Measurements from ENCODE around the gene NFATC2. TPM values are rescaled to one million over a fixed set of nuclear protein-coding genes. Genes with fewer than 3 reads are reported as not detected.

The NFATC2 gene
- total RNA-seq, 1 experiment from 2014 or later = 32.3 TPM

GRCh38 chr20:51394706-51395105 lies 147.8 kb downstream of the NFATC2 start:
- H3K4me3 ChIP-seq (ENCODE audit: low read length) = no peak overlapping the region
- peaks cover 67% of the 10 kb centered on the region for H3K36me3 ChIP-seq (ENCODE audit: insufficient read depth, low read length)
- no peak overlapping the region for H2AFZ ChIP-seq (ENCODE audit: low read length)
- H3K9ac ChIP-seq (ENCODE audit: low read length) = no peak overlapping the region
- peaks cover 59% of the 10 kb centered on the region for H3K79me2 ChIP-seq (ENCODE audit: low read length)
- peaks cover 12% of the 10 kb centered on the region for H3K4me1 ChIP-seq (ENCODE audit: low read length)
- no peak for DNase-seq
- H3K27me3 ChIP-seq (ENCODE audit: low read length) = no peaks in the 10 kb centered on the region
- no peaks in the 10 kb centered on the region for H3K9me2 ChIP-seq (replicated peaks; ENCODE audit: insufficient read depth, low read length)
- no peak overlapping the region for H3K4me2 ChIP-seq (ENCODE audit: low read depth, low read length, poor library complexity, severe bottlenecking)
- H4K20me1 ChIP-seq (ENCODE audit: insufficient read depth, low read depth, low read length) = 0 out of 2 replicates have a peak, but pooled peaks cover 4% of the 10 kb centered on the region
- H3K9me3 ChIP-seq (ENCODE audit: low read length) = no peaks in the 10 kb centered on the region
- no peak overlapping the region for H3K27ac ChIP-seq (ENCODE audit: low read length)

- peaks cover 23% of the 10 kb centered on the region for H3K4me1 ChIP-seq (ENCODE audit: low read length)
- no peak overlapping the region for H3K4me2 ChIP-seq (ENCODE audit: low read depth, low read length, poor library complexity, severe bottlenecking)
- H3K9ac ChIP-seq (ENCODE audit: low read length) = no peak overlapping the region
These were observed 148.9 kb downstream of the NFATC2 start for GRCh38 chr20:51393571-51393970.

GRCh38 chr20:51392614-51393186 lies 149.8 kb downstream of the NFATC2 start:
- Histone ChIP-seq H3K27ac (ENCODE audit: low read length) (no peak overlapping the region; the same call in 1 of the 2 replicates), H3K27me3 (ENCODE audit: low read length) (no peaks in the 10 kb centered on the region), H3K4me2 (ENCODE audit: low read depth, low read length, poor library complexity, severe bottlenecking) (no peak overlapping the region), H3K9me2 (replicated peaks; ENCODE audit: insufficient read depth, low read length) (no peaks in the 10 kb centered on the region), H2AFZ (ENCODE audit: low read length) (no peak overlapping the region), H3K36me3 (ENCODE audit: insufficient read depth, low read length) (peaks cover 62% of the 10 kb centered on the region), H3K79me2 (ENCODE audit: low read length) (peaks cover 71% of the 10 kb centered on the region), H3K9ac (ENCODE audit: low read length) (no peak overlapping the region), H4K20me1 (ENCODE audit: insufficient read depth, low read depth, low read length) (0 out of 2 replicates have a peak, but pooled peaks cover 4% of the 10 kb centered on the region), H3K4me3 (ENCODE audit: low read length) (no peak overlapping the region), H3K9me3 (ENCODE audit: low read length) (no peaks in the 10 kb centered on the region), H3K4me1 (ENCODE audit: low read length) (peaks cover 27% of the 10 kb centered on the region)
- no peak for DNase-seq

More at GRCh38 chr20:51393571-51393970, 148.9 kb downstream of the NFATC2 start:
- H3K27me3 ChIP-seq (ENCODE audit: low read length) = no peaks in the 10 kb centered on the region
- no peak overlapping the region for H3K27ac ChIP-seq (ENCODE audit: low read length)
- H3K36me3 ChIP-seq (ENCODE audit: insufficient read depth, low read length) = peaks cover 65% of the 10 kb centered on the region
- no peak overlapping the region for H3K4me3 ChIP-seq (ENCODE audit: low read length)
- H3K79me2 ChIP-seq (ENCODE audit: low read length) = peaks cover 64% of the 10 kb centered on the region
- no peaks in the 10 kb centered on the region for H3K9me2 ChIP-seq (replicated peaks; ENCODE audit: insufficient read depth, low read length)
- no peaks in the 10 kb centered on the region for H3K9me3 ChIP-seq (ENCODE audit: low read length)
- 0 out of 2 replicates have a peak, but pooled peaks cover 4% of the 10 kb centered on the region for H4K20me1 ChIP-seq (ENCODE audit: insufficient read depth, low read depth, low read length)
- no peak for DNase-seq
- H2AFZ ChIP-seq (ENCODE audit: low read length) = no peak overlapping the region

- Histone ChIP-seq H3K9me2 (replicated peaks; ENCODE audit: insufficient read depth, low read length) (no peaks in the 10 kb centered on the region), H3K4me1 (ENCODE audit: low read length) (peaks cover 32% of the 10 kb centered on the region), H3K9ac (ENCODE audit: low read length) (no peak overlapping the region), H3K79me2 (ENCODE audit: low read length) (peaks cover 79% of the 10 kb centered on the region), H3K4me2 (ENCODE audit: low read depth, low read length, poor library complexity, severe bottlenecking) (no peak overlapping the region), H3K4me3 (ENCODE audit: low read length) (no peak overlapping the region), H2AFZ (ENCODE audit: low read length) (no peak overlapping the region), H3K27me3 (ENCODE audit: low read length) (no peaks in the 10 kb centered on the region), H3K9me3 (ENCODE audit: low read length) (no peaks in the 10 kb centered on the region), H3K27ac (ENCODE audit: low read length) (peak overlapping the region; percentile 45; the same call in 1 of the 2 replicates), H3K36me3 (ENCODE audit: insufficient read depth, low read length) (peaks cover 59% of the 10 kb centered on the region), H4K20me1 (ENCODE audit: insufficient read depth, low read depth, low read length) (0 out of 2 replicates have a peak, but pooled peaks cover 4% of the 10 kb centered on the region)
- DNase-seq = no peak
These were observed 150.6 kb downstream of the NFATC2 start for GRCh38 chr20:51391926-51392325.

- H3K4me2 ChIP-seq (ENCODE audit: low read depth, low read length, poor library complexity, severe bottlenecking) = no peak overlapping the region
- DNase-seq = no peak
- peaks cover 48% of the 10 kb centered on the region for H3K36me3 ChIP-seq (ENCODE audit: insufficient read depth, low read length)
- no peaks in the 10 kb centered on the region for H3K9me2 ChIP-seq (replicated peaks; ENCODE audit: insufficient read depth, low read length)
- H3K9ac ChIP-seq (ENCODE audit: low read length) = no peak overlapping the region
- H2AFZ ChIP-seq (ENCODE audit: low read length) = no peak overlapping the region
- peak overlapping the region; percentile 99 for H3K27ac ChIP-seq (ENCODE audit: low read length)
- peaks cover 91% of the 10 kb centered on the region for H3K79me2 ChIP-seq (ENCODE audit: low read length)
- 0 out of 2 replicates have a peak, but pooled peaks cover 4% of the 10 kb centered on the region for H4K20me1 ChIP-seq (ENCODE audit: insufficient read depth, low read depth, low read length)
- H3K4me3 ChIP-seq (ENCODE audit: low read length) = no peak overlapping the region
- H3K4me1 ChIP-seq (ENCODE audit: low read length) = peaks cover 55% of the 10 kb centered on the region
- H3K9me3 ChIP-seq (ENCODE audit: low read length) = no peaks in the 10 kb centered on the region
- H3K27me3 ChIP-seq (ENCODE audit: low read length) = no peaks in the 10 kb centered on the region
These were observed 152.8 kb downstream of the NFATC2 start for GRCh38 chr20:51389543-51390264.

- Histone ChIP-seq H4K20me1 (ENCODE audit: insufficient read depth, low read depth, low read length) (0 out of 2 replicates have a peak, but pooled peaks cover 4% of the 10 kb centered on the region), H3K9me2 (replicated peaks; ENCODE audit: insufficient read depth, low read length) (no peaks in the 10 kb centered on the region), H3K27ac (ENCODE audit: low read length) (peak overlapping the region; percentile 99), H3K79me2 (ENCODE audit: low read length) (peaks cover 96% of the 10 kb centered on the region), H3K9ac (ENCODE audit: low read length) (peak overlapping the region; percentile 21; the same call in 1 of the 2 replicates), H3K4me3 (ENCODE audit: low read length) (no peak overlapping the region), H3K36me3 (ENCODE audit: insufficient read depth, low read length) (peaks cover 42% of the 10 kb centered on the region), H2AFZ (ENCODE audit: low read length) (no peak overlapping the region), H3K27me3 (ENCODE audit: low read length) (no peaks in the 10 kb centered on the region), H3K9me3 (ENCODE audit: low read length) (no peaks in the 10 kb centered on the region), H3K4me2 (ENCODE audit: low read depth, low read length, poor library complexity, severe bottlenecking) (peak overlapping the region; percentile 79), H3K4me1 (ENCODE audit: low read length) (peaks cover 62% of the 10 kb centered on the region)
- no peak for DNase-seq
These were observed 153.6 kb downstream of the NFATC2 start for GRCh38 chr20:51388756-51389542.

GRCh38 chr20:51388227-51388626 lies 154.3 kb downstream of the NFATC2 start:
- Histone ChIP-seq H3K27me3 (ENCODE audit: low read length) (no peaks in the 10 kb centered on the region), H3K27ac (ENCODE audit: low read length) (peak overlapping the region; percentile 99), H2AFZ (ENCODE audit: low read length) (no peak overlapping the region), H3K4me3 (ENCODE audit: low read length) (peak overlapping the region; percentile 66; the same call in 1 of the 2 replicates), H4K20me1 (ENCODE audit: insufficient read depth, low read depth, low read length) (0 out of 2 replicates have a peak, but pooled peaks cover 4% of the 10 kb centered on the region), H3K9ac (ENCODE audit: low read length) (peak overlapping the region; percentile 90), H3K9me2 (replicated peaks; ENCODE audit: insufficient read depth, low read length) (no peaks in the 10 kb centered on the region), H3K79me2 (ENCODE audit: low read length) (peaks cover 96% of the 10 kb centered on the region), H3K36me3 (ENCODE audit: insufficient read depth, low read length) (peaks cover 37% of the 10 kb centered on the region), H3K9me3 (ENCODE audit: low read length) (no peaks in the 10 kb centered on the region), H3K4me2 (ENCODE audit: low read depth, low read length, poor library complexity, severe bottlenecking) (peak overlapping the region; percentile 79), H3K4me1 (ENCODE audit: low read length) (peaks cover 69% of the 10 kb centered on the region)
- DNase-seq = no peak
